Astrocyte (in vitro differentiated cells and primary cell): ENCODE data around the gene CFAP65. TPM values are rescaled to one million over a fixed set of nuclear protein-coding genes. Genes with fewer than 3 reads are reported as not detected.

Experiments used
- DNase-seq: peaks from one replicate; pipeline ENCODE4 v3.0.0-alpha.2; 2010; ENCODE audit warnings: low read depth
- FAIRE-seq: peaks from 2 replicates; lab custom pipeline; 2011; peaks lifted over from hg19 to GRCh38; lab: Jason Lieb, UNC
- H2AFZ ChIP-seq: 2 replicates; pipeline ENCODE4 v1.6.0; 2012; ENCODE audit warnings: low read depth, low read length, inconsistent platforms
- H3K27ac ChIP-seq: 2 replicates; pipeline ENCODE4 v1.5.1; 2011; ENCODE audit warnings: low read depth, low read length, inconsistent platforms
- H3K27me3 ChIP-seq: 2 replicates; pipeline ENCODE4 v1.6.0; 2011; ENCODE audit warnings: low read length, inconsistent platforms; ENCODE audit not compliant: insufficient read depth
- H3K36me3 ChIP-seq: 2 replicates; pipeline ENCODE4 v1.5.1; 2011; ENCODE audit warnings: low read length, inconsistent platforms; ENCODE audit not compliant: insufficient read depth
- H3K4me1 ChIP-seq: 2 replicates; pipeline ENCODE4 v1.5.1; 2011; ENCODE audit warnings: low read length, inconsistent platforms; ENCODE audit not compliant: insufficient read depth
- H3K4me2 ChIP-seq: 2 replicates; pipeline ENCODE4 v1.6.0; 2012; ENCODE audit warnings: low read length, inconsistent platforms
- H3K4me3 ChIP-seq: 2 replicates; pipeline ENCODE4 v1.5.1; 2011; ENCODE audit warnings: low read depth, mild to moderate bottlenecking, low read length, inconsistent platforms; ENCODE audit not compliant: insufficient read depth
- H3K79me2 ChIP-seq: 2 replicates; pipeline ENCODE4 v1.6.0; 2012; ENCODE audit warnings: mild to moderate bottlenecking, low read length, inconsistent platforms; ENCODE audit not compliant: insufficient read depth
- H3K9ac ChIP-seq: 2 replicates; pipeline ENCODE4 v1.6.0; 2012; ENCODE audit warnings: mild to moderate bottlenecking, low read length, inconsistent platforms
- H3K9me3 ChIP-seq: 2 replicates; pipeline ENCODE4 v1.5.1; 2012; ENCODE audit warnings: low read depth, mild to moderate bottlenecking, low read length, inconsistent platforms; ENCODE audit not compliant: insufficient read depth
- H4K20me1 ChIP-seq: 2 replicates; pipeline ENCODE4 v1.6.0; 2012; ENCODE audit warnings: low read length, inconsistent platforms; ENCODE audit not compliant: insufficient read depth
- H3K27ac Mint-ChIP-seq: one replicate; pipeline ENCODE4 v1.8.0; 2021; ENCODE audit warnings: mild to moderate bottlenecking, mixed read lengths; ENCODE audit not compliant: unreplicated experiment
- H3K27me3 Mint-ChIP-seq: one replicate; pipeline ENCODE4 v1.8.0; 2021; ENCODE audit warnings: low read depth, mixed read lengths; ENCODE audit not compliant: unreplicated experiment
- H3K36me3 Mint-ChIP-seq: one replicate; pipeline ENCODE4 v1.8.0; 2021; ENCODE audit warnings: low read depth, mixed read lengths; ENCODE audit not compliant: unreplicated experiment
- H3K4me1 Mint-ChIP-seq: one replicate; pipeline ENCODE4 v1.8.0; 2021; ENCODE audit warnings: low read depth, mixed read lengths; ENCODE audit not compliant: unreplicated experiment
- H3K4me3 Mint-ChIP-seq: one replicate; pipeline ENCODE4 v1.8.0; 2021; ENCODE audit warnings: mild to moderate bottlenecking, moderate library complexity, mixed read lengths; ENCODE audit not compliant: unreplicated experiment
- H3K9me3 Mint-ChIP-seq: one replicate; pipeline ENCODE4 v1.8.0; 2021; ENCODE audit warnings: mild to moderate bottlenecking, mixed read lengths; ENCODE audit not compliant: unreplicated experiment
- CTCF ChIP-seq: IDR thresholded peaks from 2 replicates; pipeline ENCODE4 v1.5.1; 2011; ENCODE audit warnings: low read depth, mild to moderate bottlenecking, inconsistent platforms, low read length, moderate library complexity; ENCODE audit not compliant: insufficient read depth
- EZH2 ChIP-seq: IDR thresholded peaks from 2 replicates; pipeline ENCODE4 v1.6.1; 2012; ENCODE audit warnings: mild to moderate bottlenecking, low read length, inconsistent platforms; ENCODE audit not compliant: insufficient read depth
- total RNA-seq: library from RNA; stranded (reverse); gene quantifications from 2 replicates; pipeline ENCODE4 v1.2.1, GENCODE V29; 2021

CFAP65 gene
- total RNA-seq, 1 donor from 2014 or later = 0.27 TPM

- FAIRE-seq (no peak), DNase-seq (no peak)
- H3K36me3 ChIP-seq = no peaks in the 10 kb centered on the region
- H3K9ac ChIP-seq = no peak overlapping the region
- H3K9me3 Mint-ChIP-seq = peaks cover 3% of the 10 kb centered on the region
- no peak overlapping the region for H3K4me2 ChIP-seq
- H3K4me3 ChIP-seq = no peak overlapping the region
- no peaks in the 10 kb centered on the region for H4K20me1 ChIP-seq
- H3K9me3 ChIP-seq = no peaks in the 10 kb centered on the region
- peaks cover 8% of the 10 kb centered on the region for H3K27me3 Mint-ChIP-seq
- H3K36me3 Mint-ChIP-seq = peaks cover 8% of the 10 kb centered on the region
- no peak for TF ChIP-seq EZH2
- no peak for TF ChIP-seq CTCF
- H3K4me3 Mint-ChIP-seq = no peak overlapping the region
- no peak overlapping the region for H3K27ac ChIP-seq
- H3K27ac Mint-ChIP-seq = no peak overlapping the region
- H3K27me3 ChIP-seq = no peaks in the 10 kb centered on the region
- no peak overlapping the region for H2AFZ ChIP-seq
- H3K4me1 ChIP-seq = no peaks in the 10 kb centered on the region
- no peaks in the 10 kb centered on the region for H3K79me2 ChIP-seq
- H3K4me1 Mint-ChIP-seq = peaks cover 8% of the 10 kb centered on the region
Observed at GRCh38 chr2:219089330-219089729, 48.0 kb upstream of the CFAP65 start.

GRCh38 chr2:219087848-219088247 lies 46.5 kb upstream of the CFAP65 start:
- Histone ChIP-seq H3K36me3 (no peaks in the 10 kb centered on the region), H2AFZ (no peak overlapping the region), H3K4me2 (no peak overlapping the region), H3K9ac (no peak overlapping the region), H3K27me3 (no peaks in the 10 kb centered on the region), H3K9me3 (no peaks in the 10 kb centered on the region), H4K20me1 (no peaks in the 10 kb centered on the region), H3K79me2 (no peaks in the 10 kb centered on the region), H3K4me3 (no peak overlapping the region), H3K27ac (no peak overlapping the region), H3K4me1 (no peaks in the 10 kb centered on the region)
- Mint-ChIP-seq H3K36me3 (peaks cover 8% of the 10 kb centered on the region), H3K9me3 (peaks cover 3% of the 10 kb centered on the region), H3K4me1 (peaks cover 8% of the 10 kb centered on the region), H3K4me3 (no peak overlapping the region), H3K27ac (no peak overlapping the region), H3K27me3 (peaks cover 11% of the 10 kb centered on the region)
- TF ChIP-seq EZH2 (no peak), CTCF (no peak)
- no peak for FAIRE-seq
- DNase-seq = no peak

GRCh38 chr2:219087361-219087760 lies 46.0 kb upstream of the CFAP65 start:
- Mint-ChIP-seq H3K27me3 (peaks cover 16% of the 10 kb centered on the region), H3K27ac (no peak overlapping the region), H3K36me3 (peaks cover 8% of the 10 kb centered on the region), H3K4me1 (peaks cover 8% of the 10 kb centered on the region), H3K4me3 (no peak overlapping the region), H3K9me3 (peaks cover 3% of the 10 kb centered on the region)
- no peaks in the 10 kb centered on the region for H3K36me3 ChIP-seq
- FAIRE-seq = no peak
- DNase-seq = no peak
- H3K27me3 ChIP-seq = no peaks in the 10 kb centered on the region
- no peak overlapping the region for H3K9ac ChIP-seq
- no peaks in the 10 kb centered on the region for H3K4me1 ChIP-seq
- H3K9me3 ChIP-seq = no peaks in the 10 kb centered on the region
- no peak overlapping the region for H3K27ac ChIP-seq
- H2AFZ ChIP-seq = no peak overlapping the region
- no peak for TF ChIP-seq CTCF
- H3K79me2 ChIP-seq = no peaks in the 10 kb centered on the region
- H3K4me3 ChIP-seq = no peak overlapping the region
- no peaks in the 10 kb centered on the region for H4K20me1 ChIP-seq
- H3K4me2 ChIP-seq = no peak overlapping the region
